ENCODE measurements around the gene GLCCI1. TPM values are rescaled to one million over a fixed set of nuclear protein-coding genes. Genes with fewer than 3 reads are reported as not detected.

Gene GLCCI1
- total RNA-seq, 1 experiment from 2014 or later, result 8.5 TPM

GRCh38 chr7:8000315-8000941 is 31.8 kb downstream of the GLCCI1 start:
- ChIA-PET POLR2A (ENCODE audit: unreplicated experiment) (no interaction called here), CTCF (no interaction called here)
- Histone ChIP-seq H3K4me2 (ENCODE audit: low read length) (no peak overlapping the region), H3K9me3 (ENCODE audit: low read length) (no peaks in the 10 kb centered on the region), H3K27ac (ENCODE audit: low read length) (no peak overlapping the region), H4K20me1 (ENCODE audit: low read length) (no peaks in the 10 kb centered on the region), H3K79me2 (ENCODE audit: low read length) (peaks cover 33% of the 10 kb centered on the region), H2AFZ (ENCODE audit: low read length) (no peak overlapping the region), H3K27me3 (ENCODE audit: low read length) (no peaks in the 10 kb centered on the region), H3F3A (ENCODE audit: low read length, unreplicated experiment) (no peaks in the 10 kb centered on the region), H3K9ac (ENCODE audit: low read length) (no peak overlapping the region), H3K9me2 (replicated peaks; ENCODE audit: low read length) (no peaks in the 10 kb centered on the region), H3K4me1 (ENCODE audit: insufficient read depth, low read length) (peaks cover 15% of the 10 kb centered on the region), H3K4me3 (ENCODE audit: low read length) (no peak overlapping the region), H3K36me3 (ENCODE audit: low read depth, low read length) (no peaks in the 10 kb centered on the region)
- BruUV-seq (replicated peaks), result no TSS peak
- ATAC-seq, result no peak
- intact Hi-C loops (cut with micrococcal nuclease), result no loop called here
- DNase-seq, result no peak
- TF ChIP-seq EZH2 (IDR thresholded peaks at IDR 0.05; ENCODE audit: low read length, unreplicated experiment) (no peak), EZH2phosphoT487 (IDR thresholded peaks at IDR 0.05; ENCODE audit: borderline replicate concordance, low read length) (no peak), CTCF (conservative IDR thresholded peaks at IDR 0.05; ENCODE audit: low read depth, low read length) (no peak)

GRCh38 chr7:8003077-8003476 is 34.5 kb downstream of the GLCCI1 start:
- Histone ChIP-seq H2AFZ (ENCODE audit: low read length) (no peak overlapping the region), H3F3A (ENCODE audit: low read length, unreplicated experiment) (no peaks in the 10 kb centered on the region), H4K20me1 (ENCODE audit: low read length) (no peaks in the 10 kb centered on the region), H3K9ac (ENCODE audit: low read length) (no peak overlapping the region), H3K27ac (ENCODE audit: low read length) (no peak overlapping the region), H3K9me2 (replicated peaks; ENCODE audit: low read length) (no peaks in the 10 kb centered on the region), H3K36me3 (ENCODE audit: low read depth, low read length) (no peaks in the 10 kb centered on the region), H3K27me3 (ENCODE audit: low read length) (no peaks in the 10 kb centered on the region), H3K4me1 (ENCODE audit: insufficient read depth, low read length) (no peaks in the 10 kb centered on the region), H3K4me3 (ENCODE audit: low read length) (no peak overlapping the region), H3K9me3 (ENCODE audit: low read length) (no peaks in the 10 kb centered on the region), H3K79me2 (ENCODE audit: low read length) (peaks cover 25% of the 10 kb centered on the region), H3K4me2 (ENCODE audit: low read length) (no peak overlapping the region)
- POLR2A ChIA-PET (ENCODE audit: unreplicated experiment), result interaction anchor here (0.6 kb wide), 1 partner anchor 18 kb away, joined by 5 read pairs; no protein-coding TSS in a partner anchor
- TF ChIP-seq EZH2phosphoT487 (IDR thresholded peaks at IDR 0.05; ENCODE audit: borderline replicate concordance, low read length) (no peak), EZH2 (IDR thresholded peaks at IDR 0.05; ENCODE audit: low read length, unreplicated experiment) (no peak), CTCF (conservative IDR thresholded peaks at IDR 0.05; ENCODE audit: low read depth, low read length) (no peak)
- CTCF ChIA-PET, result interaction anchor here (0.7 kb wide), 1 partner anchor 293 kb away, joined by 4 read pairs; no protein-coding TSS in a partner anchor
- BruUV-seq (replicated peaks), result no TSS peak
- intact Hi-C loops (cut with micrococcal nuclease), result no loop called here
- no peak for ATAC-seq
- no peak for DNase-seq

- Histone ChIP-seq H3K4me1 (ENCODE audit: insufficient read depth, low read length) (no peaks in the 10 kb centered on the region), H3K27ac (ENCODE audit: low read length) (no peak overlapping the region), H3F3A (ENCODE audit: low read length, unreplicated experiment) (no peaks in the 10 kb centered on the region), H4K20me1 (ENCODE audit: low read length) (no peaks in the 10 kb centered on the region), H3K27me3 (ENCODE audit: low read length) (no peaks in the 10 kb centered on the region), H3K9me3 (ENCODE audit: low read length) (no peaks in the 10 kb centered on the region), H3K79me2 (ENCODE audit: low read length) (peaks cover 6% of the 10 kb centered on the region; the same call in 1 of the 2 replicates), H2AFZ (ENCODE audit: low read length) (no peak overlapping the region), H3K9ac (ENCODE audit: low read length) (no peak overlapping the region), H3K36me3 (ENCODE audit: low read depth, low read length) (no peaks in the 10 kb centered on the region), H3K9me2 (replicated peaks; ENCODE audit: low read length) (no peaks in the 10 kb centered on the region), H3K4me3 (ENCODE audit: low read length) (no peak overlapping the region), H3K4me2 (ENCODE audit: low read length) (no peak overlapping the region)
- intact Hi-C loops (cut with micrococcal nuclease), result no loop called here
- DNase-seq (no peak), ATAC-seq (no peak)
- TF ChIP-seq EZH2 (IDR thresholded peaks at IDR 0.05; ENCODE audit: low read length, unreplicated experiment) (no peak), EZH2phosphoT487 (IDR thresholded peaks at IDR 0.05; ENCODE audit: borderline replicate concordance, low read length) (no peak), CTCF (conservative IDR thresholded peaks at IDR 0.05; ENCODE audit: low read depth, low read length) (no peak)
- POLR2A ChIA-PET (ENCODE audit: unreplicated experiment), result interaction anchor here (0.5 kb wide), 1 partner anchor 35 kb away, joined by 3 read pairs; no protein-coding TSS in a partner anchor
- CTCF ChIA-PET, result no interaction called here
- no TSS peak for BruUV-seq (replicated peaks)
Observed at GRCh38 chr7:8005279-8005678, 36.7 kb downstream of the GLCCI1 start.

Data from PC-3 (cell line).